Peyer's patch (tissue), 4 donors: ENCODE data around the gene AHCYL2.

Experiments used
- CTCF ChIP-seq, 6 experiments: fragments of 450-650 bp in 4 of 6; fragments of 200-600 bp in 2 of 6; sonication (generic) in 1 of 6; IDR thresholded peaks; one replicate each; pipeline ENCODE4 v1.5.1; 2017 to 2019; ENCODE audit warnings: antibody characterized with exemption in 6 of 6, mild to moderate bottlenecking in 3 of 6, moderate library complexity in 1 of 6
- POLR2A ChIP-seq, 2 donors: fragments of 450-650 bp; IDR thresholded peaks; one replicate each; pipeline ENCODE4 v1.5.1; 2017; ENCODE audit warnings: antibody characterized with exemption in 2 of 2, mild to moderate bottlenecking in 2 of 2, moderate library complexity in 2 of 2

GRCh38 chr7:129225206-129225930, 538 bp downstream of the AHCYL2 start:
- TF ChIP-seq CTCF (IDR thresholded peaks at IDR 0.05) (no peak), POLR2A (IDR thresholded peaks at IDR 0.05) (no peak)
